NCI-H1092 (cell line): Measurements from ENCODE around the gene ST3GAL4.

Experiments used
- DNase-seq: peaks from one replicate; lab custom pipeline; 2025; lab: John Stamatoyannopoulos, UW

The ST3GAL4 gene

DNA sequence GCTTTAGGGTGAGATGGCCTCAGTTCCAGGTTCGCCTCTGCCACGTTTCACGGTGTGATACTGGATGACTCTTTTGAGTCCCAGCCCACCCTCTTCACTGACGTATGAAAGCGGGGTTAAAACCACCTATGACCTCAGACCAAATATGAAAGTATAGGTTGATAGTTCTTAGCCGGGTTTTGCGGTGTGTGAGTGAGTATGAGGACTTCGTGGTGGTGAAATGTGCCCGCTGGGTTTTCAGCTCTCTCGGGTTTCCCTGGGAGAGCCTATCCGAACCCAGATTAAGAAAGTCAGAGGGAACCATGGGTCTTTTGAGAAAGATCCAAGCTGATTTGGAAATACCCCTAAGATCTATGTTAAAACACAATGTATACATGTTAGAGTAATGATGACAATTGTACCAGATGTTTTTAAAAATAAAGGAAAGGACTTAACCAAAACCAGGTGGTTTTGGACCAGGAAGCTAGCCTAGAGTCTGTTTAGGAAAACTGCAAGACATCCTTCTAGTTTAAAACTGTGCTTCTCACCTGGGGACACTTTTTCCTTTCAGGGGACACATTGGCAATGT lies 25.8 kb upstream of the ST3GAL4 start:
- DNase-seq = no peak

- no peak for DNase-seq
Observed at GRCh38 chr11:126331286-126331685, 24.2 kb upstream of the ST3GAL4 start.

DNA sequence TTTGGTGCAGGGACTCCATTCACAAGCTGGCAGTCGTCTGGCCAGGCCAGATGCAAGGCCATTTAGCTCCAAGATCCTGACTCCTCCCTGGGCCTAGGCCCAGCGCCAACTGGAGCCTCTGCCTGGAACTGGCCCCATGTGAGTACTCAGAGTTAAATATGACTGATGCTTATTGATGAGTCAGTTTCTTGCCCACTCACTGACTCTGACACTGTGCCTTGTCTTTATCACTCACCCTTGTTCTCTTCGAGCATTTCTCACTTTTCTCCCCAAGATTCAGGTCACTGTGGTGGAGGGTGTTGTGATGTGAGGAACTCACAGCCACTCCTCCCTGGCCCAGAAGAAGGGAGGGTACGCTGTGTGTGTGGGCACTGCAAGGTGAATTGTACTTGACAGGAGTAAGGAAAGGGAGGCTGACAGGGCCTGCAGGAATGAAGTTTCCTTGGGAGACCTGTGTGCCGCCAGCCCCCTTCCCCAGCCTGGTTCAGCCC lies 23.2 kb upstream of the ST3GAL4 start:
- DNase-seq = no peak

DNA sequence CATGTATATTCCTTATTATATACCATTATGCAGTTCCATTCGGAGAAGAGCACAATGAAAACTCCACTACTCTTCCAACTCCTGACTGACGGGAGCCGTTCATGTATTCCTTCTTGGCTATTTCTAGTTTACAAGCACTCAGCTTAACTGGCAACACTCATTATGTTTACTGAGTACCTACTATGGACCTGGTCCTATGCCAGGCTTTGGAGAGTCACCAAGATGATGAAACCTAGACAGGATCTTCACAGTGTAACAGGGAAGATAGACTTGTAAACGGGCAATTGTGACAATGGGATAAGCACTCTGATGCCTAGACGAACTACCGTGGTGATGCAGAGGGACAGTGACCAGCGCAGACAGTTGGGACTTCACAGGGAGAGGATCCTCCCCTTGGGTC lies 22.3 kb upstream of the ST3GAL4 start:
- no peak for DNase-seq

DNA sequence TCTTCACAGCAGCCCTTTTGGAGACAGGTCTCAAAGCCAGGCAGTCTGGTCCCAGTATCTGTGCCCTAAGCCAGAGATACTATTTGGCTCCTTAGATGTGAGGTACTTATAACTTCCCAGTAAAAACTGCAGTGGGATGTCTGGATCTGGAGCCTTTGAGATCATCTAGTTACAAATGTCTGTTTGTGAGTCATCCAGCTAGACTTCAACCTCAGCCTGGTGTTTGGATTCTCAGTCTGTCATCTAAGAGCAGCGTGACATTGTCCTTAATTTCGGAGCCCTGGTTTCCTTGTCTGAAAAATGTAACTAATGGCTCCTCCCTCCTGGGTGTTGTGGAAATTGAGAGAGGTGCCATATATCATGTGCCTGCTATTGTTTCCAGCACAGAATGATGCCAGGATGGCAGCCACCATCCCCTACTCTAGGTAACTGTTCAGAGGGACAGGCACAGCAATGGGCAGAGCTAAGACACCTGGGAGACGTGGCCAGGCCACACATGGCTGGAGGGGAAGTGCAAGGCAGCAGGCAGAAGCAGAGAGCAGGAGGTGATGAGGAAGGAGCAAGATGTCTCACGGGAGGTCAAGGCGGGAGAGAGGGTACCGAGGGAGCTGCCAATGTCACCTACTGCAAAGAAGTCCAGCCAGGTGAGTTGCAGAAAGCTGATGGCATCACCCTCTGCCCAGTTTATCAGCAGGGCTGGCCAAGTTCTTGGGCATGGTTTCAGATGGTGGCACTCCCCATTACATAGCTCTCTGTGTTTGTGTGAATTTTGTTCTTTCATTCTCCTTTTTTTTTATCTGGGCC lies 20.6 kb upstream of the ST3GAL4 start:
- no peak for DNase-seq

GRCh38 chr11:126335463-126335760 lies 20.1 kb upstream of the ST3GAL4 start:
- DNase-seq = no peak

DNA sequence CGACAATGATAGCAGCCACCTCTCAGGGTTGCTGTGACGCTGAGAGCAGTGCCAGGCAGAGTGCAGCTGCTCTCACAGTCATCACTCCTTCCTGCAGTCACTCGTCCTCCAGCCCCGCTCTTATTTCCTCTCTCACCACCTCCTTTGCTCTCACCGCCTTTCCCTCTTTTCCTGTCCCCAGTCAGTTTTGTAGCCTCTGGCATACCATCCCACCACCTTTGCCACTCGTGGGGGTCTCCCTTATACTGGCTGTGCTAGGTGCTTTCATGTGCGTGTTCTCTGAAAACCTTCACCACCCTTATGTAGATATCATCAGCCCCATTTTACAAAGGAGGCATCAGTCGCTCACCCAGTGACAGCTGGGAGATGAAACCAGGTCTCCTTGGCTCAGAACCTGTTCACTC lies 19.3 kb upstream of the ST3GAL4 start:
- DNase-seq = no peak

GRCh38 chr11:126336671-126337101 lies 18.8 kb upstream of the ST3GAL4 start:
- no peak for DNase-seq

DNA sequence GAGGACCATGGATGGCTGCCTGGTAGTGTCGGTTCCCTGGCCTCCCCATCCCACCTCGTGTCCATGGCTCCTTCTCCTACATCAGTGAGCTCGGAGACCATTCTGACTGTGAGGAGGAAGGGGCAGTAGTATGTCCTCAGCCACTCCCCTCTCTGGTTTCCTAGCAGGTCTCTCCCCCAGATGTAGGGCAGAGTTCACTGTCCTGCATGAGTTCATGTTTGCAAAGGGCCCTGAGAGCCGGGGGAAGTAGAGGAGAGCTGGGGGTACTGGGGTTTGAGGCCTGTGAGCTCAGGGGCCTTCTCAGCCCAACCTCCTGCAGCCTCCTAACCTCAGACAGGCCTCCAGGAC lies 18.4 kb upstream of the ST3GAL4 start:
- no peak for DNase-seq

GRCh38 chr11:126337474-126338241 lies 17.8 kb upstream of the ST3GAL4 start:
- no peak for DNase-seq

DNA sequence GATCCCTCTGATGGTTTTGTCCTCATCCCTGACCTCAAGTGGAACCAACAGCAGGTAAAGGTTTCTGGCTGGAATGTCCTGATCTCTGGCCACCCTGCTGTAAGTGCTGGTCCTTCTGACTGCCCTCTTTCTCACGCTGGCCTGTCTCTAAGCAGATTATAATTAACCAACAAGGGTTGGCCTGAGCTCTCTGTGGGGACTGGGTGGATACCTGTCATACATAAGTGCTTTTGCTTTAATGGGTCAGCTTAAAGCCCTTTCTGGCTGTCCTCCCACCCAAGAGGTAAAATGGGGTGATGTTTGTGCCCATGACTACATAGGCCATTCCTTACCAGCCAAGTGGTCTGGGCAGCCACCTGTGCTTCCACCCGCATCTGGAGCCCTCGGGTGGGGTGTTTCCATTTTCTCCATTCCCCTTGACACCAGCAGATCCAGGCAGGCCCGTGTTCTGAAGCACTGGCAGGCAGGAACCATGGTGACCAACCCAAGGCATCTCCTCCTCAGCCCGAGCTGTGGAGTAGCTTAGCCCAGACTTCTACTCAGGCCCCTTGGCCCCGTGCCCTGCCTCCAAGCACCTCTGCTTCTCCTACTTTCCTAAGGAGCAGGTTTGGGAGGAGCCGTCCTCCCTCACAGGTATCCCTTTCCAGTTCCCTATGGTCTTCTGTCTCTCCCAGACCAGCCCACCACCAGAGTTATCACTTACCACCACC lies 17.0 kb upstream of the ST3GAL4 start:
- DNase-seq = no peak

- no peak for DNase-seq
Observed at GRCh38 chr11:126339073-126339862, 16.2 kb upstream of the ST3GAL4 start.

DNA sequence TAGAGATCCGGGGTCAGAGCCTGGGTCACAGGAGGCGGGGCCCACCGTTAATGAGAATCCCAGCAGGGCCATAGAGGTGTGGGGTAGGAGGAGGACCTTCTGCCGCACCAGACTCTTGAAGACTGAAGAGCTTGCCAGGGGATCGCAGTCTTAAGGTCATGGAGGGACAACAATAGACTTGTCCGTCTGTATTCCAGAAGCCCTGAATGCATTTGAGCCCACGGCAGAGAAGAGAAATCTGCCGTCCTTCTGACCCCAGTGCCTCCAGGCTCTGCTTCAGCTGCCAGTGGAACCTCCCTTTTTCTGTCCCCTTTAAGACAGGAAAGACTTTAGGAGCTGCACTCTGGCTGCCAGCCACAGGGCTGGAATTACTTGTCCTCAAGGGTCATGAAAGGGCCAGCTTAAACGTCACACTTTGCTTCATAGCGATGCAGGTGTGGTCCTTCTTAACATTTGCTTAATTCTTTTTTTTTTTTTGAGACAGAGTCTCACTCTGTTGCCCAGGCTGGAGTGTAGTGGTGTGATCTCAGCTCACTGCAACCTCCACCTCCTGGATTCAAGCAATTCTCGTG lies 15.5 kb upstream of the ST3GAL4 start:
- DNase-seq = no peak

GRCh38 chr11:126340960-126341606 lies 14.4 kb upstream of the ST3GAL4 start:
- no peak for DNase-seq

- DNase-seq = no peak
Observed at GRCh38 chr11:126341760-126342161, 13.7 kb upstream of the ST3GAL4 start.

DNA sequence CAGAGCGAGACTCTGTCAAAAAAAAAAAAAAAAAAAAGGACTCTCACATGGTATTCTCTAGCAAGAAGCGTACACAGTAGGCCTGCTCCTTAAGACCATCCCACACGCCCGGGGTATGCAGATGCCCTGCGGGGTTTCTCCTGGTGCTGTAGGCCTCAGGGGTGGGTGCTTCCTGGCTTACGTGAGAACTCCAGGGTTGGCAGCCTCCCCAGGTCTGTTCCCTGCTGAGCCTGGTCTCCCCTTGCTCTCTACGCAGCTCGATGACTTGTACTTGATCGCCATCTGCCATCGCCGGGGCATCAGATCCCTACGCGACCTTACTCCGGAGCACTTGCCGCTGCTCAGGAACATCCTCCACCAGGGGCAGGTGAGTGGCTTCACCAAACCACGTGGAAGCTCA lies 12.4 kb upstream of the ST3GAL4 start:
- DNase-seq = no peak

DNA sequence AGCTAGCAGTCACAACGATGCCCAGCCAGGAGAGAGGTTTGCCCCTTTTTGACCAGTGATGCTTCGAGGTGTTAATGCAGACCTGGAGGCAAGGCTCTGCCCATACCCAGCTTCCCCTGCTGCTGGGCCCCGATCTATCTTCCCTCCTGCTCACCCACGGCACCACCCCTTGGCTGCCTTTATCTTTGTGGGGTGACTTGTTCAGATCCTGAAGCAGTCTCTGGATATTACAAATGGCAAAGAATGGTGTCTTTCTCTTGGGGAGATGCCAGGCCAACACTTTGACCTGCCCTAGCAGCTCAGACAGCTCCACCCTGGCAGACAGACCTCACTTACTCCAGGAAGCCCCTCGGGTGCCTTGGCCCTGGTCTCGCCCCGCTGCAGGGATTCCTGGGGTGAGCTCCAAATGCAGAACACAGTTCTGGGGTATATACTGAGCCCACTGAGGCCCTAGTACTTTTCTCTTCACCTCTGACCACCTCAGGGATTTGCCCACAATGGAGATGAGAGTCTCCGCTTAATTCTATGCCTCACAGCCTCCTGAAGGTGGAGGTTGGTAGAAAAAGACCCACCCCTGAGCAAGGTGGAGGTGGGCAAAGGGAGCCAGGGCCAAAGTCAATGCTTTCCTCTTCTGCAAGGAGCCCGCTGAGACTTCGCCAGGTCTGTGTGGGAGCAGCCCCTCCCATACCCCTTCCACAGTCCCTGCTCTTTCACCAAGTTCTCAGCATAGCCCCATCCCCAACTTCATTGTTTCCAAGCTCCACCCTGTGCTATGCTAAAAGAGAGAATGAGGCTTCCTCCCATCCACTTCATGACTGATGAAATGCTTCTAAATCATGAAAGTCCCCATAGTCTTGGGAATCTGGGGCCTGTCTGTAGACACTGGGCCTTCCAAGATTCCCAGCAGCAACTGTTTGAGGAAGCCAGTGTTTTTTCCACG lies 11.1 kb upstream of the ST3GAL4 start:
- no peak for DNase-seq

DNA sequence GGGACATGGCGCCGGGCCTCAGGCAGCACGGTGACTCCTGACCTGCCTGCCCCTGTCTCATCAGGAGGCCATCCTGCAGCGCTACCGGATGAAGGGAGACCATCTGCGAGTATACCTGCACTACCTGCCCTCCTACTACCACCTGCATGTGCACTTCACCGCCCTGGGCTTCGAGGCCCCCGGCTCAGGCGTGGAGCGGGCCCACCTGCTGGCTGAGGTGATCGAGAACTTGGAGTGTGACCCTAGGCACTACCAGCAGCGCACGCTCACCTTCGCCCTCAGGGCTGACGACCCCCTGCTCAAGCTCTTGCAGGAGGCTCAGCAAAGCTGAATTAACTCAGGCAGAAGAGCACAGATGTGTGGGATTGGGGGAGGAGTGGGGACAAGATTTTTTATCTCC lies 10.2 kb upstream of the ST3GAL4 start:
- no peak for DNase-seq

DNA sequence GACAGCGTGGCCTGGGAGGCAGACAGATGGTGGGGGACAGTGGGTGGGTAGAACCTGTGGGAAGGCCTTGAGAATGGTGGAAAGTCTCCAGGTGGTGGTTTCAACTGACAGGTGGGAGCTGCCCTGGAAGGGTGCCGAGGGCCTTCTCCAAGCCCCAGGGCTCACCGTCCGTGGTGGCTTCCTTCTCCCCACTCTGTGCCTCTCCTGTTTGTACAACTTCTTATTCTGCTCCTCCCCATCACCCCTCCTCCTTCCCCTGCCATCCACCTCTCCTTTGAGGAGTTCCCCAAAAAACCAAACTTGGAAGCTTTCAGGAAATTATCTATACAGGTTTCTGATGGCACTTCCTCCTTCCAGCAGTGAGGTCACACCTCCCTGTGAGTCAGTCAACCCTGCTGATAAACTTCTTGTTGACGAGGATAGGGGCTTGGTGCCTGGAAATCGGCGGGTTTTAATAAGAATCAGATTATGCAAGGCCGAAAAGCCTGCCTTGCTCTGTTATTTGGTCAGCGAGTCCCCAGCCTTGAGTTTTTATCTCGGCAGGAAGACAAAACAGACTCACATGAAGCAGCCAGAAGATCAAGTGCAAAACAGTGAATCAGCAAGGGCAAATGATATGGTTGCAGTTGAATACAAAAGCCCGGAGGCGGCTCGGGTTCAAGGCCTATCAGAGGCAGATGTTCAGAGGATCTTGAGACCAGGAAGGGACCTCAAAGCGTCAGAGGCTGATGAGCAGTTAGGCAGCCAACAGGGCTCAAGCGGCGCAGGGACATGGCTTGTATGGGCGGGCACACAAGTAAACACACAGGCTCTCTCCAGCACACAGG lies 9.5 kb upstream of the ST3GAL4 start:
- DNase-seq = no peak
